ENCODE data around the gene ICE2. TPM values are rescaled to one million over a fixed set of nuclear protein-coding genes. Genes with fewer than 3 reads are reported as not detected.

Gene ICE2
- total and polyA plus RNA-seq, 7 experiments from 2014 or later, result 44.8 to 70.9 (median 54.7) TPM

- Histone ChIP-seq H3K4me3 (ENCODE audit: low read length) (peak overlapping the region; percentile 15), H3K36me3 (ENCODE audit: control insufficient read depth in 2 of 3, insufficient read depth in 3 of 3, low read length in 3 of 3) (no peaks in the 10 kb centered on the region), H3K27ac (ENCODE audit: low read depth, low read length) (no peak overlapping the region), H3K27me3 (ENCODE audit: control insufficient read depth in 2 of 2, insufficient read depth in 2 of 2, low read length in 2 of 2) (no peaks in the 10 kb centered on the region), H3K9me3 (ENCODE audit: control insufficient read depth in 2 of 3, low read length in 3 of 3) (no peaks in the 10 kb centered on the region), H3K4me1 (ENCODE audit: control insufficient read depth in 2 of 2, insufficient read depth in 2 of 2, low read length in 2 of 2) (peaks cover 3 to 32% of the 10 kb centered on the region in 2 donors)
- POLR2A ChIA-PET, result interaction anchor here (0.6 to 0.7 kb wide), 2 partner anchors 36 to 91 kb away, joined by 3 read pairs; no protein-coding TSS in a partner anchor
- no peaks in the 10 kb centered on the region for H3K27me3 Mint-ChIP-seq
- DNase-seq, result peak in 8 of 9 donors; percentile 7 to 58 (median 34)
- H3K4me3 Mint-ChIP-seq, result peak overlapping the region; percentile 17 to 72 (median 66)
- CTCF ChIA-PET, result no interaction called here
- ATAC-seq, result peak; percentile 88
- peak overlapping the region in 4 of 9 donors; percentile 4 to 74 (median 10) for H3K27ac Mint-ChIP-seq
- intact Hi-C loops (cut with micrococcal nuclease), result loop anchor here in 1 of 2 donors (1.0 to 2.0 kb wide), 3 partner anchors 8 to 90 kb away; partner anchors contain the start of genes ANXA2 and ICE2
- H3K36me3 Mint-ChIP-seq, result peaks cover 0 to 37% (median 8%) of the 10 kb centered on the region in 5 donors
- H3K9me3 Mint-ChIP-seq, result no peaks in the 10 kb centered on the region
- H3K4me1 Mint-ChIP-seq, result peaks cover 7 to 68% (median 20%) of the 10 kb centered on the region in 7 donors
These were observed 89.5 kb downstream of the ICE2 start for GRCh38 chr15:60389261-60390077.

- CTCF ChIA-PET, result interaction anchor here (0.6 kb wide), 1 partner anchor 390 kb away, joined by 3 read pairs; no protein-coding TSS in a partner anchor
- DNase-seq (no peak), ATAC-seq (no peak)
- H3K4me1 Mint-ChIP-seq, result peaks cover 7 to 62% (median 20%) of the 10 kb centered on the region in 7 donors
- no peaks in the 10 kb centered on the region for H3K9me3 Mint-ChIP-seq
- Histone ChIP-seq H3K27me3 (ENCODE audit: control insufficient read depth in 2 of 2, insufficient read depth in 2 of 2, low read length in 2 of 2) (no peaks in the 10 kb centered on the region), H3K4me1 (ENCODE audit: control insufficient read depth in 2 of 2, insufficient read depth in 2 of 2, low read length in 2 of 2) (peaks cover 3 to 16% of the 10 kb centered on the region in 2 donors), H3K4me3 (ENCODE audit: low read length) (no peak overlapping the region), H3K27ac (ENCODE audit: low read depth, low read length) (no peak overlapping the region), H3K36me3 (ENCODE audit: control insufficient read depth in 2 of 3, insufficient read depth in 3 of 3, low read length in 3 of 3) (no peaks in the 10 kb centered on the region), H3K9me3 (ENCODE audit: control insufficient read depth in 2 of 3, low read length in 3 of 3) (no peaks in the 10 kb centered on the region)
- no peak overlapping the region for H3K27ac Mint-ChIP-seq
- intact Hi-C loops (cut with micrococcal nuclease), result no loop called here
- peak overlapping the region in 1 of 10 donors; percentile 19 for H3K4me3 Mint-ChIP-seq
- no peaks in the 10 kb centered on the region for H3K27me3 Mint-ChIP-seq
- POLR2A ChIA-PET, result interaction anchor here (0.9 kb wide), 1 partner anchor 12 kb away, joined by 3 read pairs; no protein-coding TSS in a partner anchor
- peaks cover 0 to 32% (median 9%) of the 10 kb centered on the region in 5 donors for H3K36me3 Mint-ChIP-seq
These were observed 91.6 kb downstream of the ICE2 start for GRCh38 chr15:60387321-60387720.

DNA sequence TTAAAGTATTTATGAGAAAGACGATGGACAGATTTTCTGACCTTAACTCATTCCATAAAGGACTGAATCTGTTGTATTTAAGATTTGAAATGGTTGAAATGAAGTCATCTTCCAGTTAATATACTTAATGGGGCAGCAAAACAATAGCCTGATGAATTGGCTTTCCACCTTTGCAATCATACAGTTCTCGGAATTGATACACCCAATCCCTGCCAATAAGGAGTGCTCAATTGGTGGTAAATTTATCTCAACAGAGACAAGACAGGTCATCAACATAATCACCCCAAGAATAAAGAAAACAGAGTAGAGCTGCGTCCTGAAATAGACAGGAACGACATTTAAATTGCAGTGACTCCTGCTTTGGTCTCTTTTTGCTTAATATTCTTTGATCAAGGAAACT, 92.3 kb downstream of the ICE2 start:
- H3K9me3 Mint-ChIP-seq, result no peaks in the 10 kb centered on the region
- no peaks in the 10 kb centered on the region for H3K9me3 ChIP-seq (ENCODE audit: control insufficient read depth in 2 of 3, low read length in 3 of 3)
- ChIA-PET POLR2A (interaction anchor here (0.9 kb wide), 1 partner anchor 12 kb away, joined by 3 read pairs; no protein-coding TSS in a partner anchor), CTCF (no interaction called here)
- H3K4me1 ChIP-seq (ENCODE audit: control insufficient read depth in 2 of 2, insufficient read depth in 2 of 2, low read length in 2 of 2), result peaks cover 3 to 11% of the 10 kb centered on the region in 2 donors
- peaks cover 7 to 58% (median 20%) of the 10 kb centered on the region in 7 donors for H3K4me1 Mint-ChIP-seq
- no peaks in the 10 kb centered on the region for H3K27me3 Mint-ChIP-seq
- no peaks in the 10 kb centered on the region for H3K27me3 ChIP-seq (ENCODE audit: control insufficient read depth in 2 of 2, insufficient read depth in 2 of 2, low read length in 2 of 2)
- H3K27ac ChIP-seq (ENCODE audit: low read depth, low read length), result no peak overlapping the region
- H3K4me3 Mint-ChIP-seq, result no peak overlapping the region
- DNase-seq (no peak), ATAC-seq (no peak)
- H3K36me3 ChIP-seq (ENCODE audit: control insufficient read depth in 2 of 3, insufficient read depth in 3 of 3, low read length in 3 of 3), result no peaks in the 10 kb centered on the region
- peaks cover 0 to 31% (median 9%) of the 10 kb centered on the region in 5 donors for H3K36me3 Mint-ChIP-seq
- no peak overlapping the region for H3K27ac Mint-ChIP-seq
- intact Hi-C loops (cut with micrococcal nuclease), result no loop called here
- H3K4me3 ChIP-seq (ENCODE audit: low read length), result no peak overlapping the region

- no peak for ATAC-seq
- H3K4me3 ChIP-seq (ENCODE audit: low read length), result no peak overlapping the region
- no peak overlapping the region for H3K27ac Mint-ChIP-seq
- H3K4me1 ChIP-seq (ENCODE audit: control insufficient read depth in 2 of 2, insufficient read depth in 2 of 2, low read length in 2 of 2), result peaks cover 3 to 11% of the 10 kb centered on the region in 2 donors
- no peaks in the 10 kb centered on the region for H3K36me3 ChIP-seq (ENCODE audit: control insufficient read depth in 2 of 3, insufficient read depth in 3 of 3, low read length in 3 of 3)
- intact Hi-C loops (cut with micrococcal nuclease), result no loop called here
- POLR2A ChIA-PET, result no interaction called here
- H3K27ac ChIP-seq (ENCODE audit: low read depth, low read length), result no peak overlapping the region
- no peak for DNase-seq
- no peak overlapping the region for H3K4me3 Mint-ChIP-seq
- H3K27me3 Mint-ChIP-seq, result no peaks in the 10 kb centered on the region
- H3K9me3 Mint-ChIP-seq, result no peaks in the 10 kb centered on the region
- CTCF ChIA-PET, result no interaction called here
- peaks cover 0 to 30% (median 9%) of the 10 kb centered on the region in 5 donors for H3K36me3 Mint-ChIP-seq
- H3K9me3 ChIP-seq (ENCODE audit: control insufficient read depth in 2 of 3, low read length in 3 of 3), result no peaks in the 10 kb centered on the region
- peaks cover 7 to 53% (median 19%) of the 10 kb centered on the region in 7 donors for H3K4me1 Mint-ChIP-seq
- no peaks in the 10 kb centered on the region for H3K27me3 ChIP-seq (ENCODE audit: control insufficient read depth in 2 of 2, insufficient read depth in 2 of 2, low read length in 2 of 2)
These were observed 93.1 kb downstream of the ICE2 start for GRCh38 chr15:60385620-60386552.

DNA sequence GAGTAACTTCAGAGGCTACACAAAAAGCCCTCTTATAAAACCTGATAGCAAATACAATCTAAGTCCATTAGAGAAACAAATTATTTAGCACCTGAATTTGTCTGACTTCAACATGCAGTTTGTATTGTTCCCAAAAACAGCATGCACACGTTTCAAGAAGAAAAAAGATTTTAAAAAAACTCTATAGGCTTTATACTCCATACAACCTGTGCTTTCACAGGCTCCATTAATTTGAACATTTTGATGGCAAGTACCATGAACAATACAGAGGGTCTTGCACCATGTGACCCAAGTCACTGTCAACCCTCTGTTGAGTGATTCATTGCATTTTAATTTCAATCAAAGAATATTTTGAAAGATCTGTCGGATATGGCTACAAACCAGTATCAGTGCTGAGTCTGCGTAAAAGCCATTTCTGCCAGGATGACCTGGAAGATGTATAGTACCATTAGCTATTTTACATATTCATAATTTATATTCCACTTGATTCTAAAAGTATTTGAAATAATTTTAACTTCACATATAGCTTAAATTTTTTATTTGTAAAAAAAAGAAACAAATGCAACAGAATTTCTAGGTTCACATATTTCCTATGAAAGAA, 94.3 kb downstream of the ICE2 start:
- intact Hi-C loops (cut with micrococcal nuclease), result no loop called here
- DNase-seq, result no peak
- H3K27me3 ChIP-seq (ENCODE audit: control insufficient read depth in 2 of 2, insufficient read depth in 2 of 2, low read length in 2 of 2), result no peaks in the 10 kb centered on the region
- ChIA-PET CTCF (no interaction called here), POLR2A (no interaction called here)
- Mint-ChIP-seq H3K4me1 (peaks cover 5 to 41% (median 13%) of the 10 kb centered on the region in 7 donors), H3K9me3 (no peaks in the 10 kb centered on the region), H3K27ac (no peak overlapping the region), H3K27me3 (no peaks in the 10 kb centered on the region), H3K4me3 (no peak overlapping the region), H3K36me3 (peaks cover 0 to 36% (median 14%) of the 10 kb centered on the region in 5 donors)
- no peak overlapping the region for H3K27ac ChIP-seq (ENCODE audit: low read depth, low read length)
- peaks cover 3 to 8% of the 10 kb centered on the region in 2 donors for H3K4me1 ChIP-seq (ENCODE audit: control insufficient read depth in 2 of 2, insufficient read depth in 2 of 2, low read length in 2 of 2)
- no peak overlapping the region for H3K4me3 ChIP-seq (ENCODE audit: low read length)
- no peaks in the 10 kb centered on the region for H3K9me3 ChIP-seq (ENCODE audit: control insufficient read depth in 2 of 3, low read length in 3 of 3)
- H3K36me3 ChIP-seq (ENCODE audit: control insufficient read depth in 2 of 3, insufficient read depth in 3 of 3, low read length in 3 of 3), result no peaks in the 10 kb centered on the region
- no peak for ATAC-seq

GRCh38 chr15:60384053-60384452, 94.9 kb downstream of the ICE2 start:
- H3K9me3 Mint-ChIP-seq, result no peaks in the 10 kb centered on the region
- no peaks in the 10 kb centered on the region for H3K27me3 Mint-ChIP-seq
- peaks cover 0 to 35% (median 9%) of the 10 kb centered on the region in 7 donors for H3K4me1 Mint-ChIP-seq
- no peaks in the 10 kb centered on the region for H3K27me3 ChIP-seq (ENCODE audit: control insufficient read depth in 2 of 2, insufficient read depth in 2 of 2, low read length in 2 of 2)
- H3K4me3 Mint-ChIP-seq, result no peak overlapping the region
- H3K36me3 Mint-ChIP-seq, result peaks cover 0 to 41% (median 14%) of the 10 kb centered on the region in 5 donors
- no peaks in the 10 kb centered on the region for H3K9me3 ChIP-seq (ENCODE audit: control insufficient read depth in 2 of 3, low read length in 3 of 3)
- intact Hi-C loops (cut with micrococcal nuclease), result no loop called here
- POLR2A ChIA-PET, result no interaction called here
- H3K4me1 ChIP-seq (ENCODE audit: control insufficient read depth in 2 of 2, insufficient read depth in 2 of 2, low read length in 2 of 2), result peaks cover 3 to 5% of the 10 kb centered on the region in 2 donors
- H3K36me3 ChIP-seq (ENCODE audit: control insufficient read depth in 2 of 3, insufficient read depth in 3 of 3, low read length in 3 of 3), result no peaks in the 10 kb centered on the region
- H3K27ac Mint-ChIP-seq, result no peak overlapping the region
- no peak for ATAC-seq
- no peak for DNase-seq
- no peak overlapping the region for H3K4me3 ChIP-seq (ENCODE audit: low read length)
- H3K27ac ChIP-seq (ENCODE audit: low read depth, low read length), result no peak overlapping the region
- CTCF ChIA-PET, result interaction anchor here (0.6 kb wide), 1 partner anchor 114 kb away, joined by 3 read pairs; no protein-coding TSS in a partner anchor
